Measurements from ENCODE around the gene GYPC.
"Not testable (repeated sequence)": the region's sequence is repeated elsewhere in the genome, so short reads cannot be mapped to it uniquely, and the experiment has no call there.

Gene GYPC

DNA sequence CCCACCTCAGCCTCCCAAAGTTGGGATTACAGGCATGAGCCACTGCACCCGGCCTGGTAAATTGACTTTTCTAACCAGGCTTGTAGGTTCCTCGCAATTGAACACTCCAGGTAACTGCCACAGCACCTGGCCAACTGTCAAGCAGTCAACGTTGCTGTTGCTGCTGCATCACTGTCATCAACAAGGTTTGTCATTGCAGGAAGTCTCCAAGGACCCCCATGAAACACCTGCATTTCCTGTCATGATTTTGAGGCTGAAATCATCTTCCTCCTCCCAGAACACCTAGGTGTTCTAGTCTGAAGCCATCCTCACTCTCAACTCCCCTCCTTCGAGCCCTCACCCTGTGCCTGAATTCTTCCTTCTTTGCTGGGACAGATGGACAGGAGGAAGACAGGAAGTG, 29.7 kb downstream of the GYPC start:
- no peak for ATAC-seq
- no peak for TF ChIP-seq ISL1 (CRISPR knock-in tag; IDR thresholded peaks at IDR 0.05)
- TF ChIP-seq CSDC2 (CRISPR knock-in tag; IDR thresholded peaks at IDR 0.05), result no peak

- no peak for ATAC-seq
- TF ChIP-seq ZFP30 (CRISPR knock-in tag; IDR thresholded peaks at IDR 0.05) (no peak), SNAI2 (CRISPR knock-in tag; IDR thresholded peaks at IDR 0.05) (no peak), PATZ1 (CRISPR knock-in tag; IDR thresholded peaks at IDR 0.05; ENCODE audit: borderline replicate concordance) (no peak)
- TF ChIP-seq, protein P1, sequence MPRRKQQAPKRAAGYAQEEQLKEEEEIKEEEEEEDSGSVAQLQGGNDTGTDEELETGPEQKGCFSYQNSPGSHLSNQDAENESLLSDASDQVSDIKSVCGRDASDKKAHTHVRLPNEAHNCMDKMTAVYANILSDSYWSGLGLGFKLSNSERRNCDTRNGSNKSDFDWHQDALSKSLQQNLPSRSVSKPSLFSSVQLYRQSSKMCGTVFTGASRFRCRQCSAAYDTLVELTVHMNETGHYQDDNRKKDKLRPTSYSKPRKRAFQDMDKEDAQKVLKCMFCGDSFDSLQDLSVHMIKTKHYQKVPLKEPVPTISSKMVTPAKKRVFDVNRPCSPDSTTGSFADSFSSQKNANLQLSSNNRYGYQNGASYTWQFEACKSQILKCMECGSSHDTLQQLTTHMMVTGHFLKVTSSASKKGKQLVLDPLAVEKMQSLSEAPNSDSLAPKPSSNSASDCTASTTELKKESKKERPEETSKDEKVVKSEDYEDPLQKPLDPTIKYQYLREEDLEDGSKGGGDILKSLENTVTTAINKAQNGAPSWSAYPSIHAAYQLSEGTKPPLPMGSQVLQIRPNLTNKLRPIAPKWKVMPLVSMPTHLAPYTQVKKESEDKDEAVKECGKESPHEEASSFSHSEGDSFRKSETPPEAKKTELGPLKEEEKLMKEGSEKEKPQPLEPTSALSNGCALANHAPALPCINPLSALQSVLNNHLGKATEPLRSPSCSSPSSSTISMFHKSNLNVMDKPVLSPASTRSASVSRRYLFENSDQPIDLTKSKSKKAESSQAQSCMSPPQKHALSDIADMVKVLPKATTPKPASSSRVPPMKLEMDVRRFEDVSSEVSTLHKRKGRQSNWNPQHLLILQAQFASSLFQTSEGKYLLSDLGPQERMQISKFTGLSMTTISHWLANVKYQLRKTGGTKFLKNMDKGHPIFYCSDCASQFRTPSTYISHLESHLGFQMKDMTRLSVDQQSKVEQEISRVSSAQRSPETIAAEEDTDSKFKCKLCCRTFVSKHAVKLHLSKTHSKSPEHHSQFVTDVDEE (CRISPR knock-in tag; IDR thresholded peaks at IDR 0.05), result no peak
Measured at GRCh38 chr2:126686286-126686685, 30.3 kb downstream of the GYPC start.

DNA sequence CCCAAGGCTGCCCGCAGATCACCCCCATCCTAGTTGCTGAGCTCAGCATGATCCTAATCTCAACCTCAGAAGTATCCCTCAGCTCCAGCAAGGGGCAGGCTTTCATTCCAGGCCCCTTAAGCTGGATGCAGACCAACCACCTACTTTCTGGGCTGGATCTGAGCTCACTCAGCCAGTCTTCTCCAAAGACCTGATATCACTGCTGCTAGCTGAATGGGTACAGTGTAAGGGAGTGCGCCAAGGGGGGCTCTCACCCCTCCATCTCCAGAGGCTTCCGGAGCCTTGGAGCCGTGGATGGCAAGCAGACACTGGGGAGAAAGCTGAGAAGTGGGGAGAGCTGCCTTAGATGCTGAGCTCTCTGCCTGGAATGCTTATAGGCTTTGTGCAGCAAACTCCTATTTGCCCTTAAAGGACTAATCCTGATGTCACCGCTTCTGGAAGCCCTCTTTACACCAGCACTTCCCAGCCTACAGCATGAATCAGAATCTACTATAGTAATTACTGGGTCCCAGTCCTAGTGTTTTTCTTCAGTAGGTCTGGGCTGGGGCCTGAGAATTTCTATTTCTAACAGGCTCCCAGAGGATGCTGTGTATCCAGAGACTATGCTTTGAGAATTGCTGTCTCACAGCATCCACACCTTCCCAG, 31.0 kb downstream of the GYPC start:
- TF ChIP-seq ZNF565 (CRISPR knock-in tag; conservative IDR thresholded peaks at IDR 0.05; ENCODE audit: low read depth) (no peak), SNAI2 (CRISPR knock-in tag; IDR thresholded peaks at IDR 0.05) (no peak), GLIS3 (CRISPR knock-in tag; IDR thresholded peaks at IDR 0.05) (no peak)
- no peak for ATAC-seq

GRCh38 chr2:126687503-126687902, 31.5 kb downstream of the GYPC start:
- TF ChIP-seq ZFP30 (CRISPR knock-in tag; IDR thresholded peaks at IDR 0.05), result no peak
- TF ChIP-seq, protein P2, sequence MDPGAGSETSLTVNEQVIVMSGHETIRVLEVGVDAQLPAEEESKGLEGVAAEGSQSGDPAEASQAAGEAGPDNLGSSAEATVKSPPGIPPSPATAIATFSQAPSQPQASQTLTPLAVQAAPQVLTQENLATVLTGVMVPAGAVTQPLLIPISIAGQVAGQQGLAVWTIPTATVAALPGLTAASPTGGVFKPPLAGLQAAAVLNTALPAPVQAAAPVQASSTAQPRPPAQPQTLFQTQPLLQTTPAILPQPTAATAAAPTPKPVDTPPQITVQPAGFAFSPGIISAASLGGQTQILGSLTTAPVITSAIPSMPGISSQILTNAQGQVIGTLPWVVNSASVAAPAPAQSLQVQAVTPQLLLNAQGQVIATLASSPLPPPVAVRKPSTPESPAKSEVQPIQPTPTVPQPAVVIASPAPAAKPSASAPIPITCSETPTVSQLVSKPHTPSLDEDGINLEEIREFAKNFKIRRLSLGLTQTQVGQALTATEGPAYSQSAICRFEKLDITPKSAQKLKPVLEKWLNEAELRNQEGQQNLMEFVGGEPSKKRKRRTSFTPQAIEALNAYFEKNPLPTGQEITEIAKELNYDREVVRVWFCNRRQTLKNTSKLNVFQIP (CRISPR knock-in tag; IDR thresholded peaks at IDR 0.05; ENCODE audit: borderline replicate concordance, low read depth), result no peak
- no peak for TF ChIP-seq ZNF70 (CRISPR knock-in tag; IDR thresholded peaks at IDR 0.05)
- no peak for TF ChIP-seq ZFP3 (CRISPR knock-in tag; IDR thresholded peaks at IDR 0.05)
- no peak for TF ChIP-seq PATZ1 (CRISPR knock-in tag; IDR thresholded peaks at IDR 0.05; ENCODE audit: borderline replicate concordance)
- TF ChIP-seq OSR1 (CRISPR knock-in tag; IDR thresholded peaks at IDR 0.05), result no peak
- TF ChIP-seq ISL1 (CRISPR knock-in tag; IDR thresholded peaks at IDR 0.05), result no peak
- TF ChIP-seq SNAI2 (CRISPR knock-in tag; IDR thresholded peaks at IDR 0.05), result no peak
- TF ChIP-seq ESRRG (CRISPR knock-in tag; IDR thresholded peaks at IDR 0.05), result no peak
- TF ChIP-seq RARB (CRISPR knock-in tag; IDR thresholded peaks at IDR 0.05), result no peak
- TF ChIP-seq ARNTL (CRISPR knock-in tag; IDR thresholded peaks at IDR 0.05; ENCODE audit: borderline replicate concordance, low read depth), result no peak
- TF ChIP-seq TOX (CRISPR knock-in tag; IDR thresholded peaks at IDR 0.05; ENCODE audit: borderline replicate concordance), result no peak
- TF ChIP-seq ZNF8 (CRISPR knock-in tag; IDR thresholded peaks at IDR 0.05), result no peak
- TF ChIP-seq PPARA (CRISPR knock-in tag; IDR thresholded peaks at IDR 0.05; ENCODE audit: borderline replicate concordance), result no peak
- no peak for TF ChIP-seq ZNF565 (CRISPR knock-in tag; conservative IDR thresholded peaks at IDR 0.05; ENCODE audit: low read depth)
- TF ChIP-seq CSRNP3 (CRISPR knock-in tag; IDR thresholded peaks at IDR 0.05), result no peak
- no peak for ATAC-seq

DNA sequence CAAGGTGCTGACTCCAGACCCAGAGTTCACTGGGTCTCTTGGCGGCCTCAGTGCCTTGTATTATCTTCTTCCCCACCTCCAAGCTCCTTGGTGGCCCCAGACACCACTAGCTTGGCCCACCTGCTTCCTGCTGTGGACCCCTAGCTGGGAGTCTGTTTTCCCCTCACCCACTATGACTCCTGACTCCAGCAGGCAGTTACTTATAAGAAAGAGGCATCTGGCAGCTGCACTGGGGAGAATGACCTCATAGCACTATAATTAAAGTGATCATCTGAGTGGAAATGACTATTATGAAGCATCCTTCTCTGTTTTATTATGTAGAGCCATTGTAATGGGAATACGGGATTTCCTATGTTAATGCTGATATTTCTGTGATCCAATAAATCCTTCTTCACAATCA, 32.6 kb downstream of the GYPC start:
- ATAC-seq, result not testable (repeated sequence)

DNA sequence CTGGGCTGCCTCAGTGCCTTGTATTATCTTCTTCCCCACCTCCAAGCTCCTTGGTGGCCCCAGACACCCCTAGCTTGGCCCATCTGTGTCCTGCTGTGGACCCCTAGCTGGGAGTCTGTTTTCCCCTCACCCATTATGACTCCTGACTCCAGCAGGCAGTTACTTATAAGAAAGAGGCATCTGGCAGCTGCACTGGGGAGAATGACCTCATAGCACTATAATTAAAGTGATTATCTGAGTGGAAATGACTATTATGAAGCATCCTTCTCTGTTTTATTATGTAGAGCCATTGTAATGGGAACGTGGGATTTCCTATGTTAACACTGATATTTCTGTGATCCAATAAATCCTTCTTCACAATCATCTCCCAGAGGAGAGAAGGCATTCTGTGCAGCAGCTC, 36.3 kb downstream of the GYPC start:
- ATAC-seq, result not testable (repeated sequence)

DNA sequence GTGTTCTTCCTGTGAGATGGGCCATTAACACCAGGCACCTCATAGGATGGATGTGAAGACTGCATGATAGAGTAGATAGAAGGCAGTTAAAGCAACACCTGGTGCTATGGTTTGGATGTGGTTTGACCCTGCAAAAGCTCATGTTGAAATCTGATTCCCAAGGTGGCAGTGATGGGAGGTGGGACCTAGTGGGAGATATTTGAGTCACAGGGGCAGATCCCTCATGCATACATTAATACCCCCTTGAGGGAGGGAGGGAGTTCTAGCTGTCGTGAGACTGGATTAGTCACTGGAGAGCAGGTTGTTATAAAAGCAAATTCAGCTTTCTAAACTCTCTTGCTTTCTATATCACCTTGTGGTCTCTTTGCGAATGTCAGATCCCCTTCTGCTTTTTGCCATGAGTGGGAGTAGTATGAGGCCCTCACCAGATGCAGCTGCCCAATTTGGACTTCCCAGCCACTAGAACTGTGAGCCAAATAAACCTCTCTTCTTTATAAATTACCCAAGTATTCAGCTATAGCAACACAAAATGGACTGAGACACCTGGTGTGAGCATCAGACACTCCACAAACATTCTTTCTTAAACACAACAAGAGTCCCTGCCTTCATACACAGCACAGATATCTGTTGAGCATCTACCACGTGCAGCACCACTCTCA, 37.1 kb downstream of the GYPC start:
- not testable (repeated sequence) for ATAC-seq

All from SK-N-SH treated with all-trans-retinoic acid at 6 μM for 48 hours (cell line).